Right lobe of liver (tissue), 6 donors: ENCODE results near the gene ZSCAN31. TPM values are rescaled to one million over a fixed set of nuclear protein-coding genes. Genes with fewer than 3 reads are reported as not detected.
"Not testable (repeated sequence)": the region's sequence is repeated elsewhere in the genome, so short reads cannot be mapped to it uniquely, and the experiment has no call there.

Experiments
- ATAC-seq, 4 donors: fragments of 200-7000 bp; cut with Tn5 transposase; one replicate each; pipeline ENCODE4 v1.9.1; 2020; ENCODE audit warnings: mild to moderate bottlenecking in 4 of 4, moderate library complexity in 4 of 4
- DNase-seq, 3 donors: peaks; one replicate each; pipeline ENCODE4 v3.0.0-alpha.2; 2020
- H3K27ac ChIP-seq, 3 donors: fragments of 200-600 bp; one replicate each; pipeline ENCODE4 v1.8.0; 2022
- H3K27me3 ChIP-seq, 2 donors: fragments of 200-600 bp; one replicate each; pipeline ENCODE4 v1.8.0; 2022
- H3K36me3 ChIP-seq, 4 donors: fragments of 200-600 bp; sonication (generic) in 1 of 4; one replicate each; pipeline versions ENCODE4 v1.5.1 to v1.8.0; 2017 to 2022; ENCODE audit warnings: control low read depth in 1 of 4
- H3K4me1 ChIP-seq, 4 donors: fragments of 200-600 bp; sonication (generic) in 1 of 4; one replicate each; pipeline versions ENCODE4 v1.5.1 to v1.8.0; 2017 to 2022; ENCODE audit warnings: control low read depth in 1 of 4
- H3K4me3 ChIP-seq, 3 donors: fragments of 200-600 bp; one replicate each; pipeline ENCODE4 v1.8.0; 2022
- H3K9me3 ChIP-seq, 4 donors: fragments of 200-600 bp; sonication (generic) in 1 of 4; one replicate each; pipeline versions ENCODE4 v1.5.1 to v1.8.0; 2017 to 2022; ENCODE audit warnings: control low read depth in 1 of 4
- POLR2A ChIP-seq: fragments of 450-650 bp; IDR thresholded peaks from one replicate; pipeline ENCODE4 v1.6.1; 2017; ENCODE audit warnings: antibody characterized with exemption, mild to moderate bottlenecking
- WGBS: methylation state at CpG from one replicate; pipeline ENCODE4 v1.1.6; 2018; ENCODE audit warnings: low coverage, low lambda C conversion rate; ENCODE audit not compliant: insufficient coverage; ENCODE audit errors: missing lambda C conversion rate; 5-methylcytosine and 5-hydroxymethylcytosine counted together
- intact Hi-C, 2 donors: fragments of 100-400 bp; cut with DNase I; formaldehyde crosslinking; loops; one replicate each; pipeline versions ENCODE4 v1.11.2 to v1.14.1; 2022
- total RNA-seq, 6 experiments: library from RNA; depleted of rRNA in 2 of 6; stranded (reverse); fragments of >200 nt in 2 of 6; fragmentation: NEBNext Ultra II Directional in 3 of 6; extraction: Animal tissue kit (Norgen Biotek cat#: 25700) in 3 of 6; gene quantifications; one replicate each; pipeline versions ENCODE4 v1.1.0 to v1.2.4, GENCODE V29; 2016 to 2023
- TF ChIP-seq, protein P1 (sequence below), 4 donors: fragments of 200-600 bp in 3 of 4; fragments of 450-650 bp in 1 of 4; IDR thresholded peaks; one replicate each; pipeline versions ENCODE4 v1.5.1 to v1.8.0; 2016 to 2022; ENCODE audit warnings: antibody characterized with exemption in 4 of 4, mild to moderate bottlenecking in 2 of 4
- donor health status: DM: no; HTN: yes; CAD: no.
- donor health status: DM: no; HTN: no; CAD: no.
- donor health status: DM: no; HTN: no; CAD: no.
- donor health status: DM: no; HTN: yes; CAD: no.
- donor health status: DM: no; HTN: yes; CAD: no.

Gene ZSCAN31
- total RNA-seq, 6 experiments from 2014 or later, result 3.7 to 6.9 (median 4.6) TPM

DNA sequence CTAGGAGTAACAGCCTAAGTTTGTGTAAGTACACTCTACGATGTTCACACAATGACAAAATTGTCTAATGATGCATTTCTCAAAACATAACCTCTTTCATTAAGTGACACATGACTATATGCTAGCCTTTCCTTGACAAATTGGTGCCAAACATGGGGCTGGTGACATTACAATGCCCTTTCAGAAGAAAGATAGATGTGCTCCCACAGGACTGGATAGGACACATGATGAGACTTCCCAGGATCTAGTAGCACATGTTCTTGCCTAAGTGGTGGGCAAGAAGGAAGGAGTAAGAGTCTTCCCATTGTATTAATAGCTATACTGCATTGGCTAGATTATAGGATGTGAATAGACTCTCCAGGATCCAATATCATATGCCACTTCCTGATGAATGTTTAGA is 35.3 kb upstream of the ZSCAN31 start:
- Histone ChIP-seq H3K9me3 (no peaks in the 10 kb centered on the region), H3K4me3 (no peak overlapping the region), H3K27me3 (no peaks in the 10 kb centered on the region), H3K4me1 (no peaks in the 10 kb centered on the region), H3K27ac (no peak overlapping the region), H3K36me3 (no peaks in the 10 kb centered on the region)
- intact Hi-C loops, result no loop called here
- TF ChIP-seq, protein P1, sequence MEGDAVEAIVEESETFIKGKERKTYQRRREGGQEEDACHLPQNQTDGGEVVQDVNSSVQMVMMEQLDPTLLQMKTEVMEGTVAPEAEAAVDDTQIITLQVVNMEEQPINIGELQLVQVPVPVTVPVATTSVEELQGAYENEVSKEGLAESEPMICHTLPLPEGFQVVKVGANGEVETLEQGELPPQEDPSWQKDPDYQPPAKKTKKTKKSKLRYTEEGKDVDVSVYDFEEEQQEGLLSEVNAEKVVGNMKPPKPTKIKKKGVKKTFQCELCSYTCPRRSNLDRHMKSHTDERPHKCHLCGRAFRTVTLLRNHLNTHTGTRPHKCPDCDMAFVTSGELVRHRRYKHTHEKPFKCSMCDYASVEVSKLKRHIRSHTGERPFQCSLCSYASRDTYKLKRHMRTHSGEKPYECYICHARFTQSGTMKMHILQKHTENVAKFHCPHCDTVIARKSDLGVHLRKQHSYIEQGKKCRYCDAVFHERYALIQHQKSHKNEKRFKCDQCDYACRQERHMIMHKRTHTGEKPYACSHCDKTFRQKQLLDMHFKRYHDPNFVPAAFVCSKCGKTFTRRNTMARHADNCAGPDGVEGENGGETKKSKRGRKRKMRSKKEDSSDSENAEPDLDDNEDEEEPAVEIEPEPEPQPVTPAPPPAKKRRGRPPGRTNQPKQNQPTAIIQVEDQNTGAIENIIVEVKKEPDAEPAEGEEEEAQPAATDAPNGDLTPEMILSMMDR (IDR thresholded peaks at IDR 0.05), result no peak
- no peak for TF ChIP-seq POLR2A
- ATAC-seq, result no peak
- DNase-seq, result no peak
- WGBS, result 86% methylated on average over 1 of the region's 1 CpG

DNA sequence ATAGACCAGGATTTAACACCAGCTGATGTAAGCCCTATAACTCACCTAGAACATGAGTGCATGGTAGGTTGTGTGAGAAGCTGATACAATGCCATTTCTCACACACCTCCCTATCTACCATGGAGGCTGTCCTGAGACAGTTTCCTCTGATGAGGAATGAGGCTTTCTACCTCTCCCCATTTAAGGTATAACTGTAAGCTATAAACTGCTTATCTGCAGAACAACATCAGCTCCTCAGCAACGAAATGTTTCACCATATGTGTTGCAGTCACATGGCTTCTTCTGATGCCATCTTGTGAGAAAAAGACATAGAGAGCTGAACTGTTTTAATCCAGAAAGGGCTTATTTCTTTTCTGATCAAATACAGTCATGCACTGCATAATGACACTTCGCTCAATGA is 34.5 kb upstream of the ZSCAN31 start:
- no peaks in the 10 kb centered on the region for H3K4me1 ChIP-seq
- DNase-seq (no peak), ATAC-seq (no peak)
- no peak for TF ChIP-seq POLR2A
- TF ChIP-seq, protein P1 (IDR thresholded peaks at IDR 0.05), result no peak
- peaks cover 0 to 7% (median 1%) of the 10 kb centered on the region in 4 donors for H3K36me3 ChIP-seq
- H3K9me3 ChIP-seq, result no peaks in the 10 kb centered on the region
- no peak overlapping the region for H3K4me3 ChIP-seq
- WGBS, result 55% methylated on average over 2 of the region's 2 CpGs
- H3K27me3 ChIP-seq, result no peaks in the 10 kb centered on the region
- intact Hi-C loops, result no loop called here
- H3K27ac ChIP-seq, result no peak overlapping the region

DNA sequence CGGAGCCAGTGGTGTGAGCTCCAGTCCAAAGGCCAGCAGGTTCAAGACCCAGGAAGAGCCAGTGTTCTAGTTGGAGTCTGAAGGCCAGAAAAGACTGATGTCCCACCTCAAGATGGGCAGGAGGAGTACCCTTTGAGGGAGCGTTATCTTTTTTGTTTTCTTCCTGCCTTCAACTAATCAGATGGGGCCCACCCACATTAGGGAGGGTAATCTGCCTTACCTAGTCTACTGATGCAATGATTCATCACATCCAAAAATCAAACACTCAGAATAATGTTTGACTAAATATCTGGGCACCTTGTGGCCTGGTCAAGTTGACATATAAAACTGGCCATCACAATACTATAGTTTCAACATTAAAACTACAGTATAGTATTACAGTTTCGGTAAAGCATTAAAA is 33.5 kb upstream of the ZSCAN31 start:
- Histone ChIP-seq H3K9me3 (no peaks in the 10 kb centered on the region), H3K27ac (no peak overlapping the region), H3K4me3 (no peak overlapping the region), H3K36me3 (peaks cover 0 to 15% (median 3%) of the 10 kb centered on the region in 4 donors), H3K4me1 (no peaks in the 10 kb centered on the region), H3K27me3 (no peaks in the 10 kb centered on the region)
- TF ChIP-seq, protein P1 (IDR thresholded peaks at IDR 0.05), result no peak
- no peak for TF ChIP-seq POLR2A
- ATAC-seq, result no peak
- 100% methylated on average over 3 of the region's 3 CpGs for WGBS
- DNase-seq, result no peak
- intact Hi-C loops, result loop anchor here in 1 of 2 donors (10.0 kb wide), 1 partner anchor 235 kb away; no protein-coding TSS in a partner anchor

DNA sequence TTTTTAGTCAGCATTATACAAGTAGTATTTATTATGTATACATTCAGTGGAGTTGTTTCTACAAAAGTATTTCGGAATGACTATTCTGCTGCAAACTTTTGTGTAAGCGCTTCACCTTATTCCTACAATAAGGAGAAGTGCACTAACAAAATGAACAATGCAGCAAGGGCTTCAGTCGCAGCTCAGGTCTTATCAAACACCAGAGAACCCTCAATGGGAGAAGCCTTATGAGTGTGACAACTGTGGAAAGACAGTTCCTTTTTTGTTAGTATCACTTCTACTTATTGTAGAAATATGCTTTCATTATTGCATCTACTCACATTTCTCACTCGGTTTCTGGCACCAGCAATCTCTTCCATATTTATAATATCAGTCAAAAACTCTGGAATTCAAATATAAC is 32.6 kb upstream of the ZSCAN31 start:
- Histone ChIP-seq H3K9me3 (no peaks in the 10 kb centered on the region), H3K36me3 (peaks cover 0 to 25% (median 3%) of the 10 kb centered on the region in 4 donors), H3K27ac (no peak overlapping the region), H3K4me1 (no peaks in the 10 kb centered on the region), H3K4me3 (no peak overlapping the region), H3K27me3 (no peaks in the 10 kb centered on the region)
- ATAC-seq (peak in 1 of 4 donors; percentile 30), DNase-seq (no peak)
- intact Hi-C loops, result loop anchor here in 1 of 2 donors (10.0 kb wide), 1 partner anchor 234 kb away; no protein-coding TSS in a partner anchor
- 76% methylated on average over 4 of the region's 4 CpGs for WGBS
- TF ChIP-seq, protein P1 (IDR thresholded peaks at IDR 0.05), result no peak
- TF ChIP-seq POLR2A, result no peak

DNA sequence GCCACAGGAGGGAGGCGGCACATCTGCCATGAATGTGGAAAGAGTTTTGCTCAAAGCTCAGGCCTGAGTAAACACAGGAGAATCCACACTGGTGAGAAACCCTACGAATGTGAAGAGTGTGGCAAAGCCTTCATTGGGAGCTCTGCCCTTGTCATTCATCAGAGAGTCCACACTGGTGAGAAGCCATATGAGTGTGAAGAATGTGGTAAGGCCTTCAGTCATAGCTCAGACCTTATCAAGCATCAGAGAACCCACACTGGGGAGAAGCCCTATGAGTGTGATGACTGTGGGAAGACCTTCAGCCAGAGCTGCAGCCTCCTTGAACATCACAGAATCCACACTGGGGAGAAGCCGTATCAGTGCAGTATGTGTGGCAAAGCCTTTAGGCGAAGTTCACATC is 29.6 kb upstream of the ZSCAN31 start:
- not testable (repeated sequence) for H3K4me3 ChIP-seq, ATAC-seq, H3K27ac ChIP-seq, DNase-seq, H3K9me3 ChIP-seq, H3K27me3 ChIP-seq, H3K4me1 ChIP-seq
- peaks cover 0 to 42% (median 3%) of the 10 kb centered on the region in 4 donors for H3K36me3 ChIP-seq
- intact Hi-C loops, result loop anchor here in 1 of 2 donors (10.0 kb wide), 1 partner anchor 231 kb away; no protein-coding TSS in a partner anchor
- 91% methylated on average over 4 of the region's 4 CpGs for WGBS
